CD4-positive, alpha-beta T cell treated with Interleukin-15 for 1 hour (primary cell): ENCODE data around the gene GTF2A2.

Source experiments
- DNase-seq: peaks from one replicate; pipeline ENCODE4 v3.0.0-alpha.2; 2020

The GTF2A2 gene

GRCh38 chr15:59596640-59597039 is 60.7 kb downstream of the GTF2A2 start:
- DNase-seq: no peak

GRCh38 chr15:59595434-59595915 is 61.8 kb downstream of the GTF2A2 start:
- DNase-seq: no peak

- no peak for DNase-seq
Observed at GRCh38 chr15:59594991-59595390, 62.3 kb downstream of the GTF2A2 start.

- no peak for DNase-seq
Observed at GRCh38 chr15:59594493-59594942, 62.8 kb downstream of the GTF2A2 start.

GRCh38 chr15:59591356-59591755 is 66.0 kb downstream of the GTF2A2 start:
- DNase-seq: no peak

GRCh38 chr15:59590027-59590426 is 67.3 kb downstream of the GTF2A2 start:
- DNase-seq: no peak
